ENCODE measurements around the gene CARMIL3. TPM values are rescaled to one million over a fixed set of nuclear protein-coding genes. Genes with fewer than 3 reads are reported as not detected.
"Not testable (repeated sequence)": the region's sequence is repeated elsewhere in the genome, so short reads cannot be mapped to it uniquely, and the experiment has no call there.

Gene CARMIL3
- total and polyA plus RNA-seq, 7 experiments from 2014 or later, result 0.08 to 1.7 (median 0.27) TPM; not detected in 2

DNA sequence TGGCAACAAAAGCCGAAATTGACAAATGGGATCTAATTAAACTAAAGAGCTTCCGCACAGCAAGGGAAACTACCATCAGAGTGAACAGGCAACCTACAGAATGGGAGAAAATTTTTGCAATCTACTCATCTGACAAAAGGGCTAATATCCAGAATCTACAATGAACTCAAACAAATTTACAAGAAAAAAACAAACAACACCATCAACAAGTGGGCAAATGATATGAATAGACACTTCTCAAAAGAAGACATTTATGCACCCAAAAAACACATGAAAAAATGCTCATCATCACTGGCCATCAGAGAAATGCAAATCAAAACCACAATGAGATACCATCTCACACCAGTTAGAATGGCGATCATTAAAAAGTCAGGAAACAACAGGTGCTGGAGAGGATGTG, 22.1 kb upstream of the CARMIL3 start:
- H3K9me3 ChIP-seq (ENCODE audit: control insufficient read depth in 2 of 3, low read length in 3 of 3); H3K27ac ChIP-seq (ENCODE audit: low read depth, low read length); H3K4me1 ChIP-seq (ENCODE audit: control insufficient read depth in 2 of 2, insufficient read depth in 2 of 2, low read length in 2 of 2); H3K4me1 Mint-ChIP-seq; DNase-seq; H3K27me3 ChIP-seq (ENCODE audit: control insufficient read depth in 2 of 2, insufficient read depth in 2 of 2, low read length in 2 of 2); H3K4me3 Mint-ChIP-seq; CTCF ChIA-PET; H3K4me3 ChIP-seq (ENCODE audit: low read length); ATAC-seq; H3K36me3 ChIP-seq (ENCODE audit: control insufficient read depth in 2 of 3, insufficient read depth in 3 of 3, low read length in 3 of 3); POLR2A ChIA-PET; H3K27ac Mint-ChIP-seq; intact Hi-C loops (cut with micrococcal nuclease): not testable (repeated sequence)
- Mint-ChIP-seq H3K36me3 (peaks cover 0 to 17% (median 3%) of the 10 kb centered on the region in 5 donors), H3K27me3 (peaks cover 0 to 33% (median 0%) of the 10 kb centered on the region in 5 donors), H3K9me3 (peaks cover 0 to 39% (median 11%) of the 10 kb centered on the region in 11 donors)

DNA sequence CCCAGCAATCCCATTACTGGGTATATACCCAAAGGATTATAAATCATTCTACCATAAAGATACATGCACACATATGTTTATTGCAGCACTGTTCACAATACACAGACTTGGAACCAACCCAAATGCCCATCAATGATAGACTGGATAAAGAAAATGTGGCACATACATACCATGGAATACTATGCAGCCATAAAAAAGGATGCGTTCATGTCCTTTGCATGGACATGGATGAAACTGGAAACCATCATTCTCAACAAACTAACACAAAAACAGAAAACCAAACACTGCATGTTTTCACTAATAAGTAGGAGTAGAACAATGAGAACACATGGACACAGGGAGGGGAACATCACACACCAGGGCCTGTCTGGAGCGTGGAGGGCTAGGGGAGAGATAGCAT, 20.5 kb upstream of the CARMIL3 start:
- intact Hi-C loops (cut with micrococcal nuclease), result not testable (repeated sequence)

DNA sequence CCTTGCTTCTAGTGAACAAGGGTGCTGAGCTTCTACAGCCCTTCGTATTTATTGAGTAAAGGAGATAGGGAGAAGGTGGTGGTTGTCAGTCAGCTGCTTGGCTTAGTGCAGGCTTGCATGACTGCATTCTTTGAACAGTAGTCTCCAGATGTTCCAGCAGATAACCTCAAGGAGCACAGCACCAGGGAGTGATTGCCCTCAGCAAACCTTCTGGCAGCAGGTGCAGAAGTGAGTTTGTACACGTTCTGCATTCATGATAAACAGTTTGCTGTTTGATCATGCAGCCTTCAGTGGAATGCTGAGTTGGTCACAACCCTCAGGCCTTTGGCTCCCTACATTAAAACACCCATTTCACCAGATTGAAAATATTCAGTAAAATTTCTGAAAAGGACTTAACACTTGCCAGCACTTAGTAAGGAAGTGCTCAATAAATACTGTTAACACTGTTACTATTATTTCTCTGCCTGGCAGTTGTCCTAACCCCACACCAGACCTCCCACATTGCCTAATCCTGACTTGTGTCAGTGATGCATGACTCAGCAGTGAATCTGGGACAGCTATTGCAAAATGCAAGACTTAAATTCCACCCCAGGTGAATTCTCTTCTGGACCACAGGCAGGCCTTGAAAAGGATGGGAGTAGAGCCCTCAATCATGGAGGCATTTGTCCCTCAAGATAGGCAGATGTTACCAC, 18.9 kb upstream of the CARMIL3 start:
- Histone ChIP-seq H3K4me3 (ENCODE audit: low read length) (no peak overlapping the region), H3K4me1 (ENCODE audit: control insufficient read depth in 2 of 2, insufficient read depth in 2 of 2, low read length in 2 of 2) (no peaks in the 10 kb centered on the region), H3K9me3 (ENCODE audit: control insufficient read depth in 2 of 3, low read length in 3 of 3) (peaks cover 0 to 6% (median 0%) of the 10 kb centered on the region in 3 experiments), H3K27ac (ENCODE audit: low read depth, low read length) (no peak overlapping the region), H3K27me3 (ENCODE audit: control insufficient read depth in 2 of 2, insufficient read depth in 2 of 2, low read length in 2 of 2) (no peaks in the 10 kb centered on the region), H3K36me3 (ENCODE audit: control insufficient read depth in 2 of 3, insufficient read depth in 3 of 3, low read length in 3 of 3) (no peaks in the 10 kb centered on the region)
- no peak overlapping the region for H3K4me3 Mint-ChIP-seq
- H3K36me3 Mint-ChIP-seq, result peaks cover 0 to 11% (median 0%) of the 10 kb centered on the region in 5 donors
- ChIA-PET CTCF (interaction anchor here (0.7 kb wide), 1 partner anchor 653 kb away, joined by 3 read pairs; no protein-coding TSS in a partner anchor), POLR2A (no interaction called here)
- H3K27me3 Mint-ChIP-seq, result peaks cover 0 to 10% (median 0%) of the 10 kb centered on the region in 5 donors
- peaks cover 6 to 16% (median 10%) of the 10 kb centered on the region in 7 donors for H3K4me1 Mint-ChIP-seq
- ATAC-seq, result no peak
- intact Hi-C loops (cut with micrococcal nuclease), result no loop called here
- no peak for DNase-seq
- H3K9me3 Mint-ChIP-seq, result peaks cover 0 to 30% (median 9%) of the 10 kb centered on the region in 11 donors
- no peak overlapping the region for H3K27ac Mint-ChIP-seq

More for the DNA sequence above, 20.5 kb upstream of the CARMIL3 start:
- POLR2A ChIA-PET; H3K4me1 Mint-ChIP-seq; H3K4me1 ChIP-seq (ENCODE audit: control insufficient read depth in 2 of 2, insufficient read depth in 2 of 2, low read length in 2 of 2); H3K9me3 ChIP-seq (ENCODE audit: control insufficient read depth in 2 of 3, low read length in 3 of 3); H3K36me3 ChIP-seq (ENCODE audit: control insufficient read depth in 2 of 3, insufficient read depth in 3 of 3, low read length in 3 of 3); H3K4me3 Mint-ChIP-seq; H3K27ac ChIP-seq (ENCODE audit: low read depth, low read length); H3K27ac Mint-ChIP-seq; DNase-seq; H3K27me3 ChIP-seq (ENCODE audit: control insufficient read depth in 2 of 2, insufficient read depth in 2 of 2, low read length in 2 of 2); H3K4me3 ChIP-seq (ENCODE audit: low read length); CTCF ChIA-PET; ATAC-seq: not testable (repeated sequence)
- Mint-ChIP-seq H3K27me3 (peaks cover 0 to 25% (median 0%) of the 10 kb centered on the region in 5 donors), H3K9me3 (peaks cover 0 to 39% (median 11%) of the 10 kb centered on the region in 11 donors), H3K36me3 (peaks cover 0 to 14% (median 0%) of the 10 kb centered on the region in 5 donors)

DNA sequence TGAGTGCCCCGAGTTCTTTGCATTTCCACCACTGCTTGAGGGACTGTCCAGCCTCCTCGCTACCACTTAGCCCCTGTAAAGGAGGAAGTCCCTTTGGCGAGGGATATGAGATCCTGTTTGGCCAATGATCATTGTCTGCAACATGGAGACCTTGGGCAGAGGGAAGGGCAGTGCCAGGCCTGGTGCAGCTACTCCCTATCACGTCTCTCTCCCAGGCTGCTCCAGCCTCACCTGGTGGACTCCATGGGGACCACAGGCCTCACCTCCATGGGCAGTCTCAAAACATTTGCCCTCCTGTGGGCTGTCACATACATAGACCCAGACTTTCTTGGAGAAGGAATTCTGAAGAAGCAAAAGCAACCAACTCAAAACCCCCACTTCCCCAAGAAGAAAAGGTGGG, 16.0 kb upstream of the CARMIL3 start:
- H3K9me3 ChIP-seq (ENCODE audit: control insufficient read depth in 2 of 3, low read length in 3 of 3); ATAC-seq; H3K27me3 Mint-ChIP-seq; H3K36me3 ChIP-seq (ENCODE audit: control insufficient read depth in 2 of 3, insufficient read depth in 3 of 3, low read length in 3 of 3); H3K4me3 ChIP-seq (ENCODE audit: low read length); H3K27me3 ChIP-seq (ENCODE audit: control insufficient read depth in 2 of 2, insufficient read depth in 2 of 2, low read length in 2 of 2); H3K36me3 Mint-ChIP-seq; H3K4me1 ChIP-seq (ENCODE audit: control insufficient read depth in 2 of 2, insufficient read depth in 2 of 2, low read length in 2 of 2); DNase-seq; H3K27ac ChIP-seq (ENCODE audit: low read depth, low read length): not testable (repeated sequence)
- intact Hi-C loops (cut with micrococcal nuclease), result loop anchor here (1.0 to 5.0 kb wide), 6 partner anchors 17 to 403 kb away; partner anchors contain the start of genes CARMIL3 (in 1 of the 2), DHRS4L2 (in 1 of the 2) and RABGGTA (in 1 of the 2)
- Mint-ChIP-seq H3K4me3 (peak overlapping the region; percentile 93 to 100 (median 96)), H3K9me3 (peaks cover 0 to 25% (median 9%) of the 10 kb centered on the region in 11 donors), H3K27ac (peak overlapping the region in 6 of 9 donors; percentile 9 to 95 (median 34)), H3K4me1 (peaks cover 6 to 16% (median 10%) of the 10 kb centered on the region in 7 donors)
- CTCF ChIA-PET, result interaction anchor here (0.6 kb wide), 2 partner anchors 22 to 23 kb away, joined by 3 read pairs; no protein-coding TSS in a partner anchor
- POLR2A ChIA-PET, result interaction anchor here (0.6 kb wide), 1 partner anchor 180 kb away, joined by 3 read pairs; the partner anchor contains the start of gene MDP1

DNA sequence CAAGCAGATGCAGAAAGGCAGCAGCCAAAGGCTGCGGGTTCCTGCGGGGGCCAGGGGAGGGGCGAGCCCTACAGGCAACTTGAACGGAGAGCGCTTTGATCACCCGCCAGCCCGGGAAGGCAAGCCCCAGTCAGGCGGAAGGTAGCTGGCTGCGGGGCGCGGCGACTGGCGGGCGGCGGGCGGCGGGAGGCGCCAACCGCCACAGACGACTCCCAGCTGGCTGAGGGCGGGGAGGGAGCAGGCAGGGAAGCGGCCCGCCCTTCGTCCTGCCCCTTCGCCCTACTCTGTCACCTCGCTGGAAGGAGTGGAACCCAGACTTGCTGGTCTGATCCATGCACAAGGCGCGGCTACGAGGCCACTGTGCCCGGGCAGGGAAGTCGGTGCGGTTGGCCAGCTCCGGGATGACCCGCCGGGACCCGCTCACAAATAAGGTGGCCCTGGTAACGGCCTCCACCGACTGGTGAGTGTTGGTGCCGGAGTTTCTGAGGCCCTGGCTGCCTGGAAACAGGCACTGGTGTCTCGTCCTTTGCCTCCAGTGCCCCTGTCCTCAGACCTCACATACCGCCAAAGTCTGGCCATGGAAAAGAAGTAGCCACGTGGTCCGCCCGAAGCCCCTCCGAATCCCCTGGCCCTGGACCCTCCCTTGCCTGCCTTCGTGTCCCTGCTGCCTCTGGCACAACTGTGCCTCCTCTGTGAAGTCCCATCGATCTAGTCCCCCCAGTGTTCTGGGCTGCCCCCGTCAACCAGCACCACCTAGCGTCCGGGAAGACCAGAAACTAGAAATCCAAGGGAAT, 15.4 kb upstream of the CARMIL3 start:
- ATAC-seq, result peak; percentile 84
- H3K4me1 ChIP-seq (ENCODE audit: control insufficient read depth in 2 of 2, insufficient read depth in 2 of 2, low read length in 2 of 2), result no peaks in the 10 kb centered on the region

DNA sequence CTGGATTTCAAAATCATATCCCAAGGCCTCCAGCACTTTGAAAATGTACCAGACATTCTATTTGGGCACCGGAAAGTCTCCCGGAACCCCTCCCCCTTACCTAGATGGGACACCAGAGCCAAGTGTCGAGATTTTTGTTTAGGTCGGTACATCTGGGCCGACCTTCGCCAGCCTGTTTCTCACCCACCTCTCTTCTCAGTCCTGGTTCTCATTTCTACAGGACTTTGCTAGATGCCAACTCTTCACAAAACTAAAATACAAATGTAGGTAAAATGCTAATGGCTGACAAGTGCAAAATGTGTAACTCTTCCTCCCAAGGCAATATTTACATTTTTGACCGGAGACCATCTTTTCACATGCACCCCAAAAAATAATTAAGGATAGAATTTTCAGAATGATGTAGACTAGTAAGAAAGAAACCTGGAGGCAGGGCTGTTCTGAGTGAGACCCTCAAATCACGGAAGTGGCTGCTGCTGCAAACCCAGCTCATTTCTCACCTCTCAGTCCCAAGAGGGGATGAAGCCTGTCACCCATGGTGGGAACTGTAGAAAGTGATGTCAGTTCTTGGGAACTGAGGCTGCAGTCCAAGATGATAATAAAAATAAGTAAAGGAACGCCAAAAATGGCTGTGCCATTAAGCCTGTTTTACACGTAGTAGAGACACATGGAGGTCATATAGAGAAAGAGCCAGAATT, 14.7 kb upstream of the CARMIL3 start:
- intact Hi-C loops (cut with micrococcal nuclease), result loop anchor here (1.0 to 5.0 kb wide), 6 partner anchors 15 to 405 kb away; partner anchors contain the start of genes CARMIL3 (in 1 of the 2), DHRS4L2 (in 1 of the 2) and RABGGTA (in 1 of the 2)
- Mint-ChIP-seq H3K27ac (peak overlapping the region; percentile 68 to 95 (median 88)), H3K9me3 (peaks cover 0 to 12% (median 4%) of the 10 kb centered on the region in 11 donors), H3K4me1 (peaks cover 6 to 16% (median 10%) of the 10 kb centered on the region in 7 donors), H3K4me3 (peak overlapping the region; percentile 93 to 100 (median 96))
- H3K4me1 ChIP-seq (ENCODE audit: control insufficient read depth in 2 of 2, insufficient read depth in 2 of 2, low read length in 2 of 2); H3K27me3 ChIP-seq (ENCODE audit: control insufficient read depth in 2 of 2, insufficient read depth in 2 of 2, low read length in 2 of 2); H3K36me3 Mint-ChIP-seq; H3K27me3 Mint-ChIP-seq; DNase-seq; H3K9me3 ChIP-seq (ENCODE audit: control insufficient read depth in 2 of 3, low read length in 3 of 3); CTCF ChIA-PET; ATAC-seq; H3K36me3 ChIP-seq (ENCODE audit: control insufficient read depth in 2 of 3, insufficient read depth in 3 of 3, low read length in 3 of 3); POLR2A ChIA-PET: not testable (repeated sequence)
- Histone ChIP-seq H3K4me3 (ENCODE audit: low read length) (peak overlapping the region; percentile 80), H3K27ac (ENCODE audit: low read depth, low read length) (peak overlapping the region; percentile 65)

More for the DNA sequence above, 15.4 kb upstream of the CARMIL3 start:
- peaks cover 0 to 19% (median 7%) of the 10 kb centered on the region in 11 donors for H3K9me3 Mint-ChIP-seq
- peak; percentile 46 to 76 (median 63) for DNase-seq
- ChIA-PET CTCF (interaction anchor here (0.6 kb wide), 2 partner anchors 22 to 23 kb away, joined by 3 read pairs; no protein-coding TSS in a partner anchor), POLR2A (no interaction called here)
- intact Hi-C loops (cut with micrococcal nuclease), result loop anchor here (1.0 to 5.0 kb wide), 6 partner anchors 16 to 404 kb away; partner anchors contain the start of genes CARMIL3 (in 1 of the 2), DHRS4L2 (in 1 of the 2) and RABGGTA (in 1 of the 2)
- Histone ChIP-seq H3K9me3 (ENCODE audit: control insufficient read depth in 2 of 3, low read length in 3 of 3) (peaks cover 0 to 6% (median 0%) of the 10 kb centered on the region in 3 experiments), H3K36me3 (ENCODE audit: control insufficient read depth in 2 of 3, insufficient read depth in 3 of 3, low read length in 3 of 3) (no peaks in the 10 kb centered on the region), H3K27ac (ENCODE audit: low read depth, low read length) (peak overlapping the region; percentile 65), H3K4me3 (ENCODE audit: low read length) (peak overlapping the region; percentile 80), H3K27me3 (ENCODE audit: control insufficient read depth in 2 of 2, insufficient read depth in 2 of 2, low read length in 2 of 2) (no peaks in the 10 kb centered on the region)
- peaks cover 6 to 16% (median 10%) of the 10 kb centered on the region in 7 donors for H3K4me1 Mint-ChIP-seq
- H3K4me3 Mint-ChIP-seq, result peak overlapping the region; percentile 93 to 100 (median 96)
- peaks cover 0 to 5% (median 0%) of the 10 kb centered on the region in 5 donors for H3K36me3 Mint-ChIP-seq
- peak overlapping the region; percentile 68 to 95 (median 88) for H3K27ac Mint-ChIP-seq
- peaks cover 0 to 3% (median 0%) of the 10 kb centered on the region in 5 donors for H3K27me3 Mint-ChIP-seq

All from naive thymus-derived CD4-positive, alpha-beta T cell (primary cell).